IgD-negative memory B cell (primary cell): ENCODE measurements around the gene IL9R. TPM values are rescaled to one million over a fixed set of nuclear protein-coding genes. Genes with fewer than 3 reads are reported as not detected.
A peak's percentile ranks its signal among the peaks of the same experiment; 100 is the strongest.
"Not testable (repeated sequence)": the region's sequence is repeated elsewhere in the genome, so short reads cannot be mapped to it uniquely, and the experiment has no call there.

Source experiments
- H3K27ac Mint-ChIP-seq, 3 donors: one replicate each; pipeline ENCODE4 v1.8.0; 2020 to 2022; ENCODE audit warnings: mild to moderate bottlenecking in 3 of 3, mixed read lengths in 3 of 3, moderate library complexity in 1 of 3
- H3K27me3 Mint-ChIP-seq: one replicate; pipeline ENCODE4 v1.8.0; 2021; ENCODE audit warnings: mixed read lengths
- H3K36me3 Mint-ChIP-seq: one replicate; pipeline ENCODE4 v1.8.0; 2020; ENCODE audit warnings: mild to moderate bottlenecking, mixed read lengths
- H3K4me1 Mint-ChIP-seq, 3 donors: one replicate each; pipeline ENCODE4 v1.8.0; 2020 to 2022; ENCODE audit warnings: mixed read lengths in 3 of 3, mild to moderate bottlenecking in 1 of 3
- H3K4me3 Mint-ChIP-seq, 4 donors: one replicate each; pipeline ENCODE4 v1.8.0; 2020 to 2022; ENCODE audit warnings: mild to moderate bottlenecking in 4 of 4, mixed read lengths in 4 of 4, moderate library complexity in 3 of 4
- H3K9me3 Mint-ChIP-seq, 3 donors: one replicate each; pipeline ENCODE4 v1.8.0; 2020 to 2021; ENCODE audit warnings: mixed read lengths in 3 of 3, mild to moderate bottlenecking in 1 of 3
- polyA plus RNA-seq: library from polyadenylated mRNA; unstranded; fragments of 300-500 nt; fragmentation: Illumina TruSeq; gene quantifications from one replicate; pipeline ENCODE4 v1.2.3, GENCODE V29; 2021

IL9R gene
- polyA plus RNA-seq, 1 donor from 2014 or later = 2.5 TPM

DNA sequence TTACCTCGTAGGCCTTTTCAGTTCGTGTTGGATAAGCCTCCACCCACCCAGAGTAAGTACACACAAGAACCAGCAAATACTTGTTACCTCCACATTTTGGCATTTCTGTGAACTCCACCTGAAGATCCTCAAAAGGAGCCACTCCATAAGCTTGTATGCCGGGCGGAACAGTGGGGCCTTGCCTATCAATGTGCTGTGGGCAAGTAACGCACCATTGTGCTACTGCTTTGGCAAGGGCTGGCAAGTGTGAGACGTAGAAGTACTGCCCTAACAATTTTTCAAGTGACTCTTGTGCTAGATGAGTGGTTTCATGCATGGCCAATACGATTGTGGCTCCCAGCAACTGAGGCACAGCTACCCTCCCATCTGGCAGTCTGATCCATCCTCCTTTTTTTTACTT lies 25.3 kb upstream of the IL9R start:
- not testable (repeated sequence) for H3K4me1 Mint-ChIP-seq, H3K27ac Mint-ChIP-seq, H3K27me3 Mint-ChIP-seq, H3K4me3 Mint-ChIP-seq, H3K36me3 Mint-ChIP-seq
- H3K9me3 Mint-ChIP-seq = peaks cover 4 to 16% (median 10%) of the 10 kb centered on the region in 3 donors

GRCh38 chrX:155983326-155983725 lies 14.2 kb upstream of the IL9R start:
- Mint-ChIP-seq H3K27me3 (no peaks in the 10 kb centered on the region), H3K9me3 (peaks cover 4 to 6% (median 6%) of the 10 kb centered on the region in 3 donors), H3K4me3 (no peak overlapping the region), H3K4me1 (no peaks in the 10 kb centered on the region), H3K27ac (no peak overlapping the region), H3K36me3 (peaks cover 4% of the 10 kb centered on the region)

- H3K4me3 Mint-ChIP-seq = no peak overlapping the region
- H3K36me3 Mint-ChIP-seq = peaks cover under 1% of the 10 kb centered on the region
- peaks cover 4 to 6% (median 6%) of the 10 kb centered on the region in 3 donors for H3K9me3 Mint-ChIP-seq
- no peaks in the 10 kb centered on the region for H3K4me1 Mint-ChIP-seq
- H3K27me3 Mint-ChIP-seq = peaks cover 1% of the 10 kb centered on the region
- no peak overlapping the region for H3K27ac Mint-ChIP-seq
Observed at GRCh38 chrX:155985208-155985607, 12.3 kb upstream of the IL9R start.

DNA sequence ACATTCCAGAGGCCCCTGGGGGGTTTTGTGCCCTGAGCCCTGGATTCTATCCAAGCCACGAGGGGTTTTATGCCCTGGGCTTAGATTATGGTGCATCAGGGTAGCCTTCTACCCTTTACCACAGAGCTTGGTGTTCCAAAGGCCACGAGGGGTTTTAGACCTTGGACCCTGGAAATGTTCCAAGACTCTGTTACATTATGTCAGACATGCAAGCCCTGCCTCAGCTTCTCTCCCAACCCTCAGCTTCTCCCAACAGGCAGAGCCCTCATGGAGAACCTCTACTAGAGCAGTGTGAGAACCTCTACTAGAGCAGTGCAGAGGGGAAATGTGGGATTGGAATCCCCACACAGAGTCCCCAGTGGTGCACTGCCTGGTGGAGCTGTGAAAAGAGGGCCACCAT lies 10.5 kb upstream of the IL9R start:
- not testable (repeated sequence) for H3K4me1 Mint-ChIP-seq, H3K27me3 Mint-ChIP-seq, H3K27ac Mint-ChIP-seq

DNA sequence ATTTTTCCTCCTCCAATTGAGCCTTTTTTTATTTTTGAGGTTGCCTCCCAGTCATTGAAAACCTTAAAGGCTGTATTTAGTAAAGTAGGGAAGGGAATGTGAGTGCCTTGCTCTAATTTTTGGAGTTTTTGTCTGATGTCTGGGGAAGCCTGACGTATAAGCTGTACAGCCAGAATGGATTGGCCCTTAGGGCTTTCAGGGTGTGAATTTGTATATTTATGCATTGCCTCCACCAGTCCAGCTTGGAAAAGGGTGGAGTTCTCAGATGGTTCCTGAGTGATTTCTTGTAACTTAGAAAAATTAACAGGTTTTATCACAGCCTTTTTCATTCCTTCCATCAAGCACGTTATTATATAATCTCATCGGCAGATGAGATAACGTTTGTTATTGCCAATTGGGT lies 8.6 kb upstream of the IL9R start:
- peaks cover 3% of the 10 kb centered on the region for H3K27me3 Mint-ChIP-seq
- H3K4me1 Mint-ChIP-seq = no peaks in the 10 kb centered on the region
- H3K36me3 Mint-ChIP-seq = no peaks in the 10 kb centered on the region
- H3K9me3 Mint-ChIP-seq = no peaks in the 10 kb centered on the region
- no peak overlapping the region for H3K27ac Mint-ChIP-seq
- no peak overlapping the region for H3K4me3 Mint-ChIP-seq

More for the DNA sequence above, 10.5 kb upstream of the IL9R start:
- H3K4me3 Mint-ChIP-seq, H3K36me3 Mint-ChIP-seq, H3K9me3 Mint-ChIP-seq: not testable (repeated sequence)

- Mint-ChIP-seq H3K9me3 (no peaks in the 10 kb centered on the region), H3K36me3 (no peaks in the 10 kb centered on the region), H3K27me3 (peaks cover 3% of the 10 kb centered on the region), H3K4me1 (no peaks in the 10 kb centered on the region), H3K27ac (no peak overlapping the region), H3K4me3 (no peak overlapping the region)
Observed at GRCh38 chrX:155993421-155993820, 4.1 kb upstream of the IL9R start.

DNA sequence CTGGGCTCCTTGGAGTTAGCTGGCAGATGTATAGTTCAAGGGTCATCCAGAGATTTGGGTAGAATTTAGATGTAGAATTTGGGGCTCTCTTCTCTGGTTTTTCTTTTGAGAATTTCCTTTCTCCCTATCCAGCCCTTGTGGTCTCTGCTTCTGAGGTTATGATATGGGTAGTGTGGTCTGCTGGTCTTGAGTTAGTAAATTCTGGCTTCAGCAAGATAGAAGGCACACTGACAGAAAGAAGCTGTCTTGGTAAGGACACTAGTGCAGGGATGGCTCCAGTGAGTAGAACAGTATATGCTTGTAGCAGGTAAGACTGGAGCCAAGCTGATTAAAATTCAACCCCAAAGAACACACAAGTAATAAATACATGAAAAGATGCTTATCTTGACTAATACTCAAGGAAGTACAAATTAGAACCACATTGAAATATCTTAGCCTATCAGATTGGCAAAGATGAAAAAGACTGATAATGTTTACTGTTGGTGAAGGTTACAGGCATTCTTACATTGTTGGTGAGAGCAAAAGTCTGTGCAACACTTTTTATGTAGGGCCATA lies 2.1 kb upstream of the IL9R start:
- Mint-ChIP-seq H3K27me3 (peaks cover 2% of the 10 kb centered on the region), H3K36me3 (no peaks in the 10 kb centered on the region), H3K9me3 (no peaks in the 10 kb centered on the region), H3K27ac (no peak overlapping the region), H3K4me1 (peaks cover 0 to 2% (median 0%) of the 10 kb centered on the region in 3 donors), H3K4me3 (no peak overlapping the region)

- no peaks in the 10 kb centered on the region for H3K27me3 Mint-ChIP-seq
- H3K4me1 Mint-ChIP-seq = peaks cover 0 to 2% (median 0%) of the 10 kb centered on the region in 3 donors
- H3K27ac Mint-ChIP-seq = peak overlapping the region in 1 of 3 donors; percentile 80
- no peaks in the 10 kb centered on the region for H3K36me3 Mint-ChIP-seq
- H3K9me3 Mint-ChIP-seq = no peaks in the 10 kb centered on the region
- no peak overlapping the region for H3K4me3 Mint-ChIP-seq
Observed at GRCh38 chrX:155998116-155998515, 620 bp downstream of the IL9R start.

DNA sequence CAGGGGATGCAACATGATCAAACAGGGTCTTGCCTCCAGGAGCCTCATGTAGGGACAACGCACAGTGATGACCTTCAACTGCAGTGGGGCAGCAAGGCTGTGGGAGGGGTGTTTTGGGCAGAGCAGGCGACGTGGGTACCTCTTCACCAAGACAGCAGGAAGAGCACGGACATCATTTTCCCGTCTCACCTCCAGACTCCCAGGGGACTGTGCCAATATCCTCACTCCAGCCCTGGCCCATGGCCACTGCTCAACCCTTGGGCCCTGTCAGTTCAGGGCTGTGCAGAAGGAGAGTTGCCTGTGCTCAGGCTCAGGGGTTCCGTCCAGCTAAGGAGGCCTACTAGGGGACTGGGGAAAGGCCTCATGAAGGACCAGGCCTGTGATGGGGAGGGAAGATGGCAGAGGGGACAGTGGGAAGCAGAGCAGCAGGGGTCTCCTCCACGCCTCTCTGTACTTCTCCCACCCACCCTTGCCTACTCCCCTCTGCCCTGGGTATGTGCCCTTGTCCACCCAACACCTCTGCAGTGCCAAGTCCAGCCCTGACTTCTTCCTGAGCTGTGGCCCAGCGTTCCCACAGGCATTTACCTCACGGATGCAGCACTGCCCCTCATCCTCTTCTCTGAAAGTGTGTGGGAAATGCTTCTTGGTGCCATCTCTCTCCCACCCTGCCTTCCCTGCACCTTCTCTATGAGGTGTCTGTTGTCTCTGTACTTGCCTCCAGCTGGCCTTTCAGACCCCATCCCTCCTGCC lies 1.4 kb downstream of the IL9R start:
- Mint-ChIP-seq H3K4me1 (peaks cover 0 to 2% (median 0%) of the 10 kb centered on the region in 3 donors), H3K27me3 (peaks cover 3% of the 10 kb centered on the region), H3K36me3 (no peaks in the 10 kb centered on the region), H3K27ac (no peak overlapping the region), H3K4me3 (no peak overlapping the region), H3K9me3 (no peaks in the 10 kb centered on the region)

DNA sequence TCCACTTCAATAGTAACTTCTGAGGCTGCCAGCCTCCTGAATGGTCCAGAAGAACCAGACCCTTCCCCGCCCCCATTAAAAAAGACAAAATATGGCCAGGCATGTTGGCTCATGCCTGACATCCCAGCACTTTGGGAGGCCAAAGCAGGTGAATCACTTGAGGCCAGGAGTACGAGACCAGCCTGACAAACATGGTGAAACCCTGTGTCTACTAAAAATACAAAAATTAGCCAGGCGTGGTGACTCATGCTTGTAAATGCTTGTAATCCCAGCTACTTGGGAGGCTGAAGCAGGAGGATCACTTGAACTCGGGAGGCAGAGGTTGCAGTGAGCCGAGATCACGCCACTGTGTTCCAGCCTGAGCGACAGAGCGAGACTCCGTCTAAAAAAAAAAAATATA lies 2.3 kb downstream of the IL9R start:
- H3K36me3 Mint-ChIP-seq, H3K4me1 Mint-ChIP-seq, H3K27me3 Mint-ChIP-seq, H3K4me3 Mint-ChIP-seq, H3K27ac Mint-ChIP-seq, H3K9me3 Mint-ChIP-seq: not testable (repeated sequence)

- H3K27me3 Mint-ChIP-seq = peaks cover 3% of the 10 kb centered on the region
- peaks cover 0 to 2% (median 0%) of the 10 kb centered on the region in 3 donors for H3K4me1 Mint-ChIP-seq
- no peaks in the 10 kb centered on the region for H3K36me3 Mint-ChIP-seq
- H3K4me3 Mint-ChIP-seq = no peak overlapping the region
- H3K9me3 Mint-ChIP-seq = no peaks in the 10 kb centered on the region
- no peak overlapping the region for H3K27ac Mint-ChIP-seq
Observed at GRCh38 chrX:156000361-156000926, 2.9 kb downstream of the IL9R start.

DNA sequence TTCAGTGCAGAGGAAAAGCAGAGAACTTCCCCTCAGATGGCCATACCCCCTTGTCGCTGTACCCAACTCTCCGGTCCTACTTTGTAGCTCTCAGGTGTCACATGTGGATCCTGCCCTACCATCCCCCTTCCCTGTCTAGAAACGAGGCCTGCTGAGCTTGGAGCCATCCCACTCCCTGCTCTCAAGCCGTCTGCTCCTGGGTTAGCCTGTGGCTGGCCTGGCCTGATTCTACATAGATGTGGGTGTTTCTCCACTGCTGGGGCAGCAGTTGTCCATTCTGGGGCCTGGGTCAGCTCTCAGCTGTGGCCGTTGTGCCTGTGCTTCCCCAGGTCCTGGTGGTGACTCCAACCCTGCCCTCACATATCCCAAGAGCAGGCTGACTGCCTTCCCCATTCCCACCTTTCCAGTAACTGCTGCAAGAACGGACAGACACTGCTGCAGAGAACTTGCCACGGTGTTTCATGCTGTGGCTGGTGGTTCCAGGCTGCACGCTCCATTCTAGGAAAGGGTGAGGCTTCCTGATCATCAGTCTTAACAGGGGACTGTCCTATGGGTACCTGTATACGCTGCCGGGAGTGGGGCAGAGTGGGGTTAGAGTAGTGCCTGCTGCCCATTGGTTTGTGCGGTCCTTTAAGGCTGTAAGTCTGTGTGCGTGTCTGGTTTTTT lies 3.6 kb downstream of the IL9R start:
- Mint-ChIP-seq H3K4me3 (no peak overlapping the region), H3K36me3 (no peaks in the 10 kb centered on the region), H3K27me3 (peaks cover 3% of the 10 kb centered on the region), H3K27ac (no peak overlapping the region), H3K9me3 (no peaks in the 10 kb centered on the region), H3K4me1 (peaks cover 0 to 2% (median 0%) of the 10 kb centered on the region in 3 donors)

DNA sequence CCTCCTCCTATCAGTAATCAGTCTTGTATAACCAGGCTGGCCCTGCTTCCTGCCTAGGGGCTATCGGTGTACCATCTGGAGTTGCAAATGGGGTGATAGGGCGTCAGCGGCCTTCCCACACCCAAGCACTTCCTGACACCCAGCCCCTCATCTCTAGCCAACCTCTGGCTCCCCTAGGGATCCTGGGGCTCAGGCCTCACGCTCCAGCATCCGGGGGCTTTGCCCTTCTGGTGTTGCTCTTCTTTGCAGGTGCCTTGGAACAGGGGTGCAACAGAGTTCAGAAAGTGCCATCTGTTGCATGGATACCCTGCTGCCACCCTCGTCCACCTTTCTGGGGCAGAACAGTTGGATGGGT lies 4.1 kb downstream of the IL9R start:
- H3K36me3 Mint-ChIP-seq = no peaks in the 10 kb centered on the region
- H3K27ac Mint-ChIP-seq = no peak overlapping the region
- H3K9me3 Mint-ChIP-seq = no peaks in the 10 kb centered on the region
- peaks cover 0 to 2% (median 0%) of the 10 kb centered on the region in 3 donors for H3K4me1 Mint-ChIP-seq
- H3K4me3 Mint-ChIP-seq = no peak overlapping the region
- H3K27me3 Mint-ChIP-seq = peaks cover 3% of the 10 kb centered on the region

GRCh38 chrX:156002507-156002906 lies 5.0 kb downstream of the IL9R start:
- Mint-ChIP-seq H3K4me3 (no peak overlapping the region), H3K27ac (no peak overlapping the region), H3K9me3 (no peaks in the 10 kb centered on the region), H3K4me1 (peaks cover 0 to 2% (median 0%) of the 10 kb centered on the region in 3 donors), H3K36me3 (no peaks in the 10 kb centered on the region), H3K27me3 (peaks cover 3% of the 10 kb centered on the region)

DNA sequence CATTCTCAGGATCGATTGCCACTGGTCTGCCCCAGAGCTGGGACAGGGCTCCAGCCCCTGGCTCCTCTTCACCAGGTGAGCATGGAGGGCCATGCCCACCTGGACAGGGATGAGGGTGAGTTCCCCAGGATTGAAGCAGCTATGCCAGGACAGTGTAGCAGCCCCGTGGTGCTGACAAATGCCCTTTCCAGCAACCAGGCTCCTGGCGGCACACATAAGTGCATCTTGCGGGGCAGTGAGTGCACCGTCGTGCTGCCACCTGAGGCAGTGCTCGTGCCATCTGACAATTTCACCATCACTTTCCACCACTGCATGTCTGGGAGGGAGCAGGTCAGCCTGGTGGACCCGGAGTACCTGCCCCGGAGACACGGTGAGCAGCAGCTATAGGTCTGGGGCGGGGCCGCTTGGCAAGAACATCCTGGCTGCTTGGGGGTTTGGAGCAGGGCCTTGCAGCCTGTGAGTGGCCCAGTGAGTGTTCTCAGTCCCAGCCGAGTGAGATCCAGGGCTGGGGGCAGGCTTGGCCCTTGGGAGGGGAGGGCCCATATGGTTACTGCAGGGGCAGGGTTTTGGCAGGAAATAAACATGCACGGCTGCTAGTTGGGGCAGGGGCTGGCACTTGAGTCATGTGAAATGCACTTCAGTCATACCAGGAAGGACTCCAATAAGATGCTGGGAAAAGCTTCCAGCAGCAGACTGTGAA lies 6.1 kb downstream of the IL9R start:
- H3K36me3 Mint-ChIP-seq = no peaks in the 10 kb centered on the region
- H3K27ac Mint-ChIP-seq = no peak overlapping the region
- peaks cover 0 to 2% (median 0%) of the 10 kb centered on the region in 3 donors for H3K4me1 Mint-ChIP-seq
- no peaks in the 10 kb centered on the region for H3K9me3 Mint-ChIP-seq
- H3K27me3 Mint-ChIP-seq = peaks cover 3% of the 10 kb centered on the region
- H3K4me3 Mint-ChIP-seq = no peak overlapping the region
